NCI-H2227 (cell line): ENCODE measurements around the gene MAMSTR.
"Not testable (repeated sequence)": the region's sequence is repeated elsewhere in the genome, so short reads cannot be mapped to it uniquely, and the experiment has no call there.

Experiments
- DNase-seq: peaks from one replicate; lab custom pipeline; 2025; ENCODE audit not compliant: unreplicated experiment; lab: John Stamatoyannopoulos, UW

MAMSTR gene

GRCh38 chr19:48686637-48687036 lies 32.9 kb downstream of the MAMSTR start:
- DNase-seq, result not testable (repeated sequence)

GRCh38 chr19:48686088-48686487 lies 33.4 kb downstream of the MAMSTR start:
- DNase-seq, result no peak

- DNase-seq, result no peak
These were observed 33.9 kb downstream of the MAMSTR start for GRCh38 chr19:48685583-48685982.

GRCh38 chr19:48683349-48683748 lies 36.2 kb downstream of the MAMSTR start:
- DNase-seq, result peak; percentile 71

GRCh38 chr19:48681127-48681470 lies 38.4 kb downstream of the MAMSTR start:
- no peak for DNase-seq

GRCh38 chr19:48680436-48681126 lies 38.9 kb downstream of the MAMSTR start:
- DNase-seq, result no peak

- not testable (repeated sequence) for DNase-seq
These were observed 39.5 kb downstream of the MAMSTR start for GRCh38 chr19:48680006-48680405.

GRCh38 chr19:48678201-48678600 lies 41.3 kb downstream of the MAMSTR start:
- DNase-seq, result no peak

GRCh38 chr19:48676887-48677286 lies 42.6 kb downstream of the MAMSTR start:
- DNase-seq, result no peak

- DNase-seq, result no peak
These were observed 43.0 kb downstream of the MAMSTR start for GRCh38 chr19:48676487-48676886.

- peak; percentile 88 for DNase-seq
These were observed 44.4 kb downstream of the MAMSTR start for GRCh38 chr19:48674921-48675824.

- DNase-seq, result no peak
These were observed 45.2 kb downstream of the MAMSTR start for GRCh38 chr19:48674216-48674809.

- DNase-seq, result no peak
These were observed 46.0 kb downstream of the MAMSTR start for GRCh38 chr19:48673436-48674100.

GRCh38 chr19:48672994-48673393 lies 46.5 kb downstream of the MAMSTR start, which contains the start of gene NTN5:
Gene NTN5, minus strand, starts transcription at chr19:48673017. Its CDS starts 2,031 bp downstream, at chr19:48670986.
- DNase-seq, result no peak

- no peak for DNase-seq
These were observed 48.0 kb downstream of the MAMSTR start for GRCh38 chr19:48671446-48671995.

GRCh38 chr19:48670699-48671445 lies 48.7 kb downstream of the MAMSTR start:
- no peak for DNase-seq

GRCh38 chr19:48669903-48670668 lies 49.4 kb downstream of the MAMSTR start:
- DNase-seq, result no peak

- DNase-seq, result no peak
These were observed 50.8 kb downstream of the MAMSTR start for GRCh38 chr19:48668761-48669160.

GRCh38 chr19:48668332-48668731 lies 51.2 kb downstream of the MAMSTR start:
- DNase-seq, result no peak
